GM12892 (cell line): ENCODE data around the gene RTN1.
"Not testable (repeated sequence)": the region's sequence is repeated elsewhere in the genome, so short reads cannot be mapped to it uniquely, and the experiment has no call there.

Source experiments
- POLR2A ChIP-seq: IDR thresholded peaks from 2 replicates; pipeline ENCODE4 v1.6.1; 2011; ENCODE audit warnings: low read depth, low read length, control low read depth
- POLR2AphosphoS5 ChIP-seq: IDR thresholded peaks from 2 replicates; pipeline ENCODE4 v1.6.1; 2011; ENCODE audit warnings: low read depth, low read length, control low read depth

- not testable (repeated sequence) for TF ChIP-seq POLR2AphosphoS5, POLR2A
Observed at GRCh38 chr14:59654131-59654530, 216.4 kb downstream of the RTN1 start.
